SK-N-SH (cell line): ENCODE measurements around the gene TROAP. TPM values are rescaled to one million over a fixed set of nuclear protein-coding genes. Genes with fewer than 3 reads are reported as not detected.

ENCODE experiments used
- EP300 ChIP-seq, 2 experiments: IDR thresholded peaks; 2 replicates each; pipeline versions ENCODE4 v1.4.0 to v1.6.1; 2012; ENCODE audit warnings: borderline replicate concordance in 1 of 2, low read depth in 1 of 2, low read length in 1 of 2
- FOSL2 ChIP-seq: IDR thresholded peaks from 2 replicates; pipeline ENCODE4 v1.4.0; 2012; ENCODE audit warnings: low read depth, mild to moderate bottlenecking, moderate library complexity, borderline replicate concordance
- GABPA ChIP-seq: IDR thresholded peaks from 2 replicates; pipeline ENCODE4 v1.4.0; 2012; ENCODE audit warnings: low read depth, mild to moderate bottlenecking
- GATA2 ChIP-seq: sonication (generic); formaldehyde crosslinking; IDR thresholded peaks from 2 replicates; pipeline ENCODE4 v1.5.0; 2020; ENCODE audit warnings: mild to moderate bottlenecking, missing genetic modification reagents
- JUND ChIP-seq: IDR thresholded peaks from 2 replicates; pipeline ENCODE4 v1.4.0; 2012
- POLR2AphosphoS5 ChIP-seq: IDR thresholded peaks from 2 replicates; pipeline ENCODE4 v1.6.1; 2012; ENCODE audit warnings: low read depth, low read length
- RAD21 ChIP-seq: IDR thresholded peaks from 2 replicates; pipeline ENCODE4 v1.6.1; 2012; ENCODE audit warnings: mild to moderate bottlenecking, low read length
- RCOR1 ChIP-seq: fragments of 150-350 bp; IDR thresholded peaks from 2 replicates; pipeline ENCODE4 v1.6.1; 2017; ENCODE audit warnings: antibody characterized with exemption, low read length
- TAF1 ChIP-seq: IDR thresholded peaks from 2 replicates; pipeline ENCODE4 v1.6.1; 2012; ENCODE audit warnings: low read depth, mild to moderate bottlenecking, low read length, moderate library complexity, borderline replicate concordance
- TCF12 ChIP-seq: IDR thresholded peaks from 2 replicates; pipeline ENCODE4 v1.4.0; 2012
- YY1 ChIP-seq: IDR thresholded peaks from 2 replicates; pipeline ENCODE4 v1.4.0; 2012; ENCODE audit warnings: low read depth, mild to moderate bottlenecking
- polyA plus RNA-seq, 3 experiments: library from polyadenylated mRNA; depleted of rRNA; stranded (reverse); fragments of >200 nt; gene quantifications; 2 replicates each; pipeline ENCODE4 v1.2.3, GENCODE V29; 2012
- TF ChIP-seq, protein P1 (sequence below): IDR thresholded peaks from 2 replicates; pipeline ENCODE4 v1.4.0; 2012; ENCODE audit warnings: low read depth
- TF ChIP-seq, protein P2 (sequence below): IDR thresholded peaks from 2 replicates; pipeline ENCODE4; 2012
- TF ChIP-seq, protein P3 (sequence below): IDR thresholded peaks from 2 replicates; pipeline ENCODE4 v1.6.1; 2012; ENCODE audit warnings: mild to moderate bottlenecking, low read depth, low read length, moderate library complexity
- TF ChIP-seq, protein P4 (sequence below): IDR thresholded peaks from 2 replicates; pipeline ENCODE4 v1.4.0; 2012; ENCODE audit warnings: low read depth, borderline replicate concordance

TROAP gene
- polyA plus RNA-seq, 1 of the 3 experiments (the other 2 are of a cell fraction): 26.2 TPM

DNA sequence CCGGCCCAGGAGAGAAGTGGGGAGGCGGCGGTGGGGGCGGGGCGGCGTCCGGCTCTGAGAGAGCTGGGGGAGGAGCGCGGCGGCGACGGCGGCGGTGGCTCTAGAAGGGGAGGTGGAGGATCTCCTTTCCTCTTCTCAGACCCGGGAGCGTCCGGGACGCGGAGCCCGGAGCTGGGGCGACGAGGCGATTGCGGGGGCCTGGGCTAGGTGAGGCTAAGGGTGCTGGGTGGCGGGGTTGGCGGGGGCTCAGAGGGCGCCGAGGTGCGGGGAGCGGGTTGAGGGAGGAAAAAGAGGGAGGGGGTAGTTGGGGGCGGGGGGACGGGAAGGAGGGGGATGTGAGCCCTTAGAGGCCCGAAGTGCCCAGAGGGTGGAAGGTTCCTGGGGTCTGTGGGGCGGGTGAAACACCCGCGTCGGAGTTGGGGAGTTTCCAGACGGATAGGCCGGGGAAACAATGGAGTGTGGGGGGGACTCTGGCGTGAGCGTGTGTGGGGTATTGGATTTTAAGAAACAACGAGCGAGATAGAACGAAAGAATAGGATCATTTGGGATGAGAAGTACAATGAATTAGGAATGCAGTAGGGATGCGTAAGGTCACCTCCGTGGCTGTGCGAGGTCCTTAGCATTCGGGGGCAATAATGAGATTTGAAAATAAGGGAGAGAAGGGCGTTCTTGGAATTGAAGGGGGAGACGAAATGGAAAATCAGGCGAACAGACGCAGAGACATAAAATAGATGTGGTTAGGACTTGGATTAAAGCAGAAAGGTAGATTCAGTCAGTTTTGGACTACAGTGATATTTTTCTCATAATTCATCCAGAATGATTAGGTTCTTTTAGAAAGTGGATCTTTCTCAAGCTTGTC lies 44.6 kb downstream of the TROAP start, which contains the start of gene SPATS2 (continued):
- TF ChIP-seq RCOR1: no peak
- no peak for TF ChIP-seq GABPA
- no peak; the same call in 1 of the 2 replicates for TF ChIP-seq TAF1
- TF ChIP-seq, protein P1, sequence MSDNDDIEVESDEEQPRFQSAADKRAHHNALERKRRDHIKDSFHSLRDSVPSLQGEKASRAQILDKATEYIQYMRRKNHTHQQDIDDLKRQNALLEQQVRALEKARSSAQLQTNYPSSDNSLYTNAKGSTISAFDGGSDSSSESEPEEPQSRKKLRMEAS: no peak; the same call in 1 of the 2 replicates
- TF ChIP-seq, protein P2, sequence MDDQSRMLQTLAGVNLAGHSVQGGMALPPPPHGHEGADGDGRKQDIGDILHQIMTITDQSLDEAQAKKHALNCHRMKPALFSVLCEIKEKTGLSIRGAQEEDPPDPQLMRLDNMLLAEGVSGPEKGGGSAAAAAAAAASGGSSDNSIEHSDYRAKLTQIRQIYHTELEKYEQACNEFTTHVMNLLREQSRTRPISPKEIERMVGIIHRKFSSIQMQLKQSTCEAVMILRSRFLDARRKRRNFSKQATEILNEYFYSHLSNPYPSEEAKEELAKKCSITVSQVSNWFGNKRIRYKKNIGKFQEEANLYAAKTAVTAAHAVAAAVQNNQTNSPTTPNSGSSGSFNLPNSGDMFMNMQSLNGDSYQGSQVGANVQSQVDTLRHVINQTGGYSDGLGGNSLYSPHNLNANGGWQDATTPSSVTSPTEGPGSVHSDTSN: no peak
- no peak for TF ChIP-seq RAD21
- peak in 1 of 2 experiments; percentile 24; a peak in 1 of 4 replicates for TF ChIP-seq EP300 (IDR thresholded peaks at IDR 0.05; ENCODE audit: borderline replicate concordance in 1 of 2, low read depth in 1 of 2, low read length in 1 of 2)
- peak; percentile 74 for TF ChIP-seq POLR2AphosphoS5
- TF ChIP-seq FOSL2: no peak
- peak; percentile 37; the same call in 1 of the 2 replicates for TF ChIP-seq YY1
- peak; percentile 28; the same call in 1 of the 2 replicates for TF ChIP-seq TCF12
- TF ChIP-seq, protein P3, sequence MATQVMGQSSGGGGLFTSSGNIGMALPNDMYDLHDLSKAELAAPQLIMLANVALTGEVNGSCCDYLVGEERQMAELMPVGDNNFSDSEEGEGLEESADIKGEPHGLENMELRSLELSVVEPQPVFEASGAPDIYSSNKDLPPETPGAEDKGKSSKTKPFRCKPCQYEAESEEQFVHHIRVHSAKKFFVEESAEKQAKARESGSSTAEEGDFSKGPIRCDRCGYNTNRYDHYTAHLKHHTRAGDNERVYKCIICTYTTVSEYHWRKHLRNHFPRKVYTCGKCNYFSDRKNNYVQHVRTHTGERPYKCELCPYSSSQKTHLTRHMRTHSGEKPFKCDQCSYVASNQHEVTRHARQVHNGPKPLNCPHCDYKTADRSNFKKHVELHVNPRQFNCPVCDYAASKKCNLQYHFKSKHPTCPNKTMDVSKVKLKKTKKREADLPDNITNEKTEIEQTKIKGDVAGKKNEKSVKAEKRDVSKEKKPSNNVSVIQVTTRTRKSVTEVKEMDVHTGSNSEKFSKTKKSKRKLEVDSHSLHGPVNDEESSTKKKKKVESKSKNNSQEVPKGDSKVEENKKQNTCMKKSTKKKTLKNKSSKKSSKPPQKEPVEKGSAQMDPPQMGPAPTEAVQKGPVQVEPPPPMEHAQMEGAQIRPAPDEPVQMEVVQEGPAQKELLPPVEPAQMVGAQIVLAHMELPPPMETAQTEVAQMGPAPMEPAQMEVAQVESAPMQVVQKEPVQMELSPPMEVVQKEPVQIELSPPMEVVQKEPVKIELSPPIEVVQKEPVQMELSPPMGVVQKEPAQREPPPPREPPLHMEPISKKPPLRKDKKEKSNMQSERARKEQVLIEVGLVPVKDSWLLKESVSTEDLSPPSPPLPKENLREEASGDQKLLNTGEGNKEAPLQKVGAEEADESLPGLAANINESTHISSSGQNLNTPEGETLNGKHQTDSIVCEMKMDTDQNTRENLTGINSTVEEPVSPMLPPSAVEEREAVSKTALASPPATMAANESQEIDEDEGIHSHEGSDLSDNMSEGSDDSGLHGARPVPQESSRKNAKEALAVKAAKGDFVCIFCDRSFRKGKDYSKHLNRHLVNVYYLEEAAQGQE: peak; percentile 65; the same call in 1 of the 2 replicates
- TF ChIP-seq, protein P4, sequence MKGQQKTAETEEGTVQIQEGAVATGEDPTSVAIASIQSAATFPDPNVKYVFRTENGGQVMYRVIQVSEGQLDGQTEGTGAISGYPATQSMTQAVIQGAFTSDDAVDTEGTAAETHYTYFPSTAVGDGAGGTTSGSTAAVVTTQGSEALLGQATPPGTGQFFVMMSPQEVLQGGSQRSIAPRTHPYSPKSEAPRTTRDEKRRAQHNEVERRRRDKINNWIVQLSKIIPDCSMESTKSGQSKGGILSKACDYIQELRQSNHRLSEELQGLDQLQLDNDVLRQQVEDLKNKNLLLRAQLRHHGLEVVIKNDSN: no peak
- TF ChIP-seq GATA2: no peak
- TF ChIP-seq JUND: no peak
- TF ChIP-seq, all 33 proteins: peak for 8
